ENCODE data around the gene MCM3AP.

MCM3AP gene

DNA sequence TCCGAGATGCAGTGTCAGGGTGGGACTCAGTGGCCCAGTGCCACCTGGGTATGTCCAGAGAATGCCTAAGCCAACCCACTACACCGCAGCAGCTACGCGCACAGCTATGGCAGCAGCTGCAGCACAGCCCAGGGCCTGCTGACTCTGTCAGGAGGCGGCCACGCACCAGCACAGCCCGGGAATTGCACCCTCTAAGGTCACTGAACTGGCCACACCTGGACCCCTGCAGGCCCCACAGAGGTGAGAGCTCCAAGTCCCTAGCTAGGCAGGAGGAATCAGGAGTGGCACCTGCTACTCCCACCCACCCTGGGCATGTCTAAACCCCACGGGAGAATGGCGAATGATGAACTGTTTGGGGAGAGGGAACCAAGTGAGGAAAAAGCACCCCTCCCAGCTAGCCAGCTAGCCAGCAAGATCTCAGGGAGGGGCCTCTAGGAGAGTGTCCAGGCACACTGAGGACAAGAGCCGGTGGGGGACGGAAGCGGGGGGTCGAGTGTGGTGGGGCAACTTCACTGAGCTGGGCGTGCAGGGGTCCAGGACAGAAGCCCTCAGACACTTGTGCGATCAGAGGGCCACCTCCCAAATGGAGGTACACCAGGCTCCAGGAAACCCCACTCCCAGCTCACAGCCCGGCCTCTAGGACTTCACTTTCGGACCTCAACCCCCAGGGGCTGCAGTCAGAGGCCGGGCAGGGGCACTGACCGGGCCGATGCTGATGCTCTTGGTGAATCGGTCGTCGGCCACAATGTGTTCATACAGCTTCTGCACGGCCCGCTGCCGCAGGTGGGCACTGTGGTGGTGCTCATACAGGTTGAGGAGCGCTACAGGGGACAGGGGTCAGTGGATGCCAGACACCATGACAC, 70.7 kb downstream of the MCM3AP start:
- no peak for DNase-seq (ENCODE audit: extremely low read depth, low read depth)
- TF ChIP-seq, protein P1, sequence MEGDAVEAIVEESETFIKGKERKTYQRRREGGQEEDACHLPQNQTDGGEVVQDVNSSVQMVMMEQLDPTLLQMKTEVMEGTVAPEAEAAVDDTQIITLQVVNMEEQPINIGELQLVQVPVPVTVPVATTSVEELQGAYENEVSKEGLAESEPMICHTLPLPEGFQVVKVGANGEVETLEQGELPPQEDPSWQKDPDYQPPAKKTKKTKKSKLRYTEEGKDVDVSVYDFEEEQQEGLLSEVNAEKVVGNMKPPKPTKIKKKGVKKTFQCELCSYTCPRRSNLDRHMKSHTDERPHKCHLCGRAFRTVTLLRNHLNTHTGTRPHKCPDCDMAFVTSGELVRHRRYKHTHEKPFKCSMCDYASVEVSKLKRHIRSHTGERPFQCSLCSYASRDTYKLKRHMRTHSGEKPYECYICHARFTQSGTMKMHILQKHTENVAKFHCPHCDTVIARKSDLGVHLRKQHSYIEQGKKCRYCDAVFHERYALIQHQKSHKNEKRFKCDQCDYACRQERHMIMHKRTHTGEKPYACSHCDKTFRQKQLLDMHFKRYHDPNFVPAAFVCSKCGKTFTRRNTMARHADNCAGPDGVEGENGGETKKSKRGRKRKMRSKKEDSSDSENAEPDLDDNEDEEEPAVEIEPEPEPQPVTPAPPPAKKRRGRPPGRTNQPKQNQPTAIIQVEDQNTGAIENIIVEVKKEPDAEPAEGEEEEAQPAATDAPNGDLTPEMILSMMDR (IDR thresholded peaks at IDR 0.05; ENCODE audit: low read depth, low read length), result no peak

DNA sequence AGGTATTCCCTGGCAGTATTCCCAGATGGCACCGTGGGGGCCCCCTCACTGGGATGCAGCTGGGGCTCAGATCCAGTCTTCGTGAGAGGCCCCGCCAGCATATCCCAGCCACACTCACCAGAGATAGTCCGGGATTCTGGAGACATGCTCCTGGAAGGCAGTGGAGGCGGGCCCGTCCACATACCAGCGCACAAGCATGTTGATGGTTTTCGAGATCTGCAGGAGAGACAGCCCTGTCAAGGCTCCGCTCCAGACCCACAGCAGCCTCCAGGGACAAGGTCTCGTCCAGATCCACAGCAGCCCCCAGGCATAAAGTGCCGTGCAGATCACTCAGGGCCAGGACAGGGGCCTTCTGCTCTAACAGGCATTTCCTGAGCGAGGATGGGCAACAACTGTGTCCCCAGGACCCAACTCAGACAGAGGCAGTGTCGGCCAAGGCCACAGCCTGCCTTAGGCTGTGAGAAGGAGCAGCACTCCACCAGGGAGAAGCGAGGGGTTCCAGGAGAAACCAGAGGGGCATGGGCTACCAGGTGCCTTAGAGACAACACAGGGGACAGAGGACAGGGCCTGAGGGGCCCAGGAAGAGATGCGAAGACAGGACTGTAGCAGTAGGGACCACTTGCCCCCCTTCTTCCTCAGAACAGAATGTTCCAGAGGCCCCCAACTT, 71.7 kb downstream of the MCM3AP start:
- TF ChIP-seq, protein P1 (IDR thresholded peaks at IDR 0.05; ENCODE audit: low read depth, low read length), result no peak

GRCh38 chr21:46212721-46213484, 72.5 kb downstream of the MCM3AP start:
- TF ChIP-seq, protein P1 (IDR thresholded peaks at IDR 0.05; ENCODE audit: low read depth, low read length), result no peak
- no peak for DNase-seq (ENCODE audit: extremely low read depth, low read depth)

More for the DNA sequence above, 71.7 kb downstream of the MCM3AP start:
- no peak for DNase-seq (ENCODE audit: extremely low read depth, low read depth)

DNA sequence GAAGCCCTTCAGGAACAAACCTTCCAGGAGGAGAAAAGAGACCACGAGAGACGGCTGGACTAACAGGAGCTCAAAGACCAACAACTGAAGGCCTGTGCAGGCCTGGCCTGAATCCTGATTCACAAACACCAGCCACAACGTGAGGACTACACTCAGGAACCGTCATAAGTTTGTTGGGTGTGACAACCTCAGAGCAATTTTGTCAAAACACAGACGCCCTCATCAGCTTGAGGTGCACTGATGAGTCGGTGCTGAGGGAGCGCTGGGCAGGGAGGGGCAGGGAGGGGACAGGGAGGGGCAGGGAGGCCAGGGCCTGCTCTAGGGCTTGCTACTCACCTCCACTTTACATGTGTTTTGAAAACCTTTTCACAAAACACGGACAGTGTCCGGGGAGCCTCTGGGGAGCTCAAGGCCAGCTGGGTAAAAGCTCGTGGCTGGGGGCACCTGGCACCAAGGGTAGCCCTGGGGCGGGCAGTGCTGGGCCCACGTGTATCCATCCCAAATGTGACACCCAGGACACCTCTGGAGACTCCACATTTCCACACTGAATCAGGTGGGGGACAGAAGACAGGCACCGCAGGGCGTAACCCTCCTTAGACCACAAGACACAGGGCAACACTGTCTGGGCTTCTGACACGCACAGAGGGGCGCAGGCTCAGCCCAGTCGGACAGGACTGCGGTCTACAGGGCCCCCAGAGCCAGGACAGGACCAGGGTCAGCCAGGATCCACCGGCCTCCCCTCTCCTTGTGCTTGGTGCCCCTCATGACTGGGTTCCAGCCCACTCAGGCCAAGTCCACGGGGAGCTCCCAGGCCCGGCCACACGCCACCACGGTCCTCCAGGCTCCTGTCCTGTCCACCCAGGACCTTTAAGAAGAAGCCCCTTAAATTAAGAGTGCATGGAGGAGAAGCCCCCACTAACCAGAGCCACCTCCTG, 73.4 kb downstream of the MCM3AP start:
- DNase-seq (ENCODE audit: extremely low read depth, low read depth), result no peak
- TF ChIP-seq, protein P1 (IDR thresholded peaks at IDR 0.05; ENCODE audit: low read depth, low read length), result no peak

DNA sequence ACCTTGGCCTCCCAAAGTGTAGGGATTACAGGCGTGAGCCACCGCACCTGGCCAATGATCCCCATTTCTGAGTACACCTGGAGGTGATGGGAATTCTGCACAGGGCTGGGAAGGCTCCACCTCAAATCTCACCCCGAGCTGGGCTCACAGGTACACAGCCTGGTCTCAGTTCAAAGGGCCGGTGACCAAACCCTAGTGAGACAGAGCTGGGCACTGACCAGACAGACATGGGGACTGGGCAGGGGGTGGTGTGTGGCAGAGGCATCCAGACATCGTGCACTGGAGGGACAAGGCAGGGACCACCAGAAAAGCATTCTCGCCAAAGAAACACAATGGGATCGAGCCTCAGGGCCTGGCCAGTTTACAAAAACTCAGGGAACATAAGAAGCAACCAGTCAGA, 74.0 kb downstream of the MCM3AP start:
- TF ChIP-seq, protein P1 (IDR thresholded peaks at IDR 0.05; ENCODE audit: low read depth, low read length), result no peak
- DNase-seq (ENCODE audit: extremely low read depth, low read depth), result no peak

GRCh38 chr21:46210378-46211136, 74.9 kb downstream of the MCM3AP start:
- no peak for DNase-seq (ENCODE audit: extremely low read depth, low read depth)
- TF ChIP-seq, protein P1 (IDR thresholded peaks at IDR 0.05; ENCODE audit: low read depth, low read length), result no peak
